SK-N-SH (cell line): ENCODE results near the gene SERPINH1.

Experiments used
- CHD2 ChIP-seq: fragments of 150-350 bp; IDR thresholded peaks from 2 replicates; pipeline ENCODE4 v1.6.1; 2018; ENCODE audit warnings: low read length; ENCODE audit not compliant: partially characterized antibody
- EZH2phosphoT487 ChIP-seq: fragments of 200-600 bp; sonication (generic); IDR thresholded peaks from 2 replicates; pipeline ENCODE4 v1.6.1; 2017; ENCODE audit warnings: low read depth, mixed run types, mild to moderate bottlenecking, antibody characterized with exemption, moderate library complexity, borderline replicate concordance
- JUND ChIP-seq: IDR thresholded peaks from 2 replicates; pipeline ENCODE4 v1.4.0; 2012
- MAX ChIP-seq: IDR thresholded peaks from 2 replicates; pipeline ENCODE4 v1.4.0; 2012; ENCODE audit warnings: low read depth
- NFIC ChIP-seq: IDR thresholded peaks from 2 replicates; pipeline ENCODE4 v1.4.0; 2012; ENCODE audit warnings: borderline replicate concordance
- POLR2AphosphoS5 ChIP-seq: IDR thresholded peaks from 2 replicates; pipeline ENCODE4 v1.6.1; 2012; ENCODE audit warnings: low read depth, low read length
- RAD21 ChIP-seq: IDR thresholded peaks from 2 replicates; pipeline ENCODE4 v1.6.1; 2012; ENCODE audit warnings: mild to moderate bottlenecking, low read length
- RCOR1 ChIP-seq: fragments of 150-350 bp; IDR thresholded peaks from 2 replicates; pipeline ENCODE4 v1.6.1; 2017; ENCODE audit warnings: antibody characterized with exemption, low read length
- REST ChIP-seq: IDR thresholded peaks from 2 replicates; pipeline ENCODE4 v1.6.1; 2012; ENCODE audit warnings: mild to moderate bottlenecking, low read depth, low read length, moderate library complexity
- TF ChIP-seq, protein P1 (sequence below): fragments of 200-600 bp; sonication (generic); IDR thresholded peaks from 2 replicates; pipeline ENCODE4 v1.6.1; 2017; ENCODE audit warnings: antibody characterized with exemption, mild to moderate bottlenecking, moderate library complexity

- TF ChIP-seq POLR2AphosphoS5 (no peak), CHD2 (no peak), JUND (no peak), EZH2phosphoT487 (no peak), NFIC (no peak), RAD21 (no peak), RCOR1 (no peak), REST (no peak), MAX (no peak)
- TF ChIP-seq, protein P1, sequence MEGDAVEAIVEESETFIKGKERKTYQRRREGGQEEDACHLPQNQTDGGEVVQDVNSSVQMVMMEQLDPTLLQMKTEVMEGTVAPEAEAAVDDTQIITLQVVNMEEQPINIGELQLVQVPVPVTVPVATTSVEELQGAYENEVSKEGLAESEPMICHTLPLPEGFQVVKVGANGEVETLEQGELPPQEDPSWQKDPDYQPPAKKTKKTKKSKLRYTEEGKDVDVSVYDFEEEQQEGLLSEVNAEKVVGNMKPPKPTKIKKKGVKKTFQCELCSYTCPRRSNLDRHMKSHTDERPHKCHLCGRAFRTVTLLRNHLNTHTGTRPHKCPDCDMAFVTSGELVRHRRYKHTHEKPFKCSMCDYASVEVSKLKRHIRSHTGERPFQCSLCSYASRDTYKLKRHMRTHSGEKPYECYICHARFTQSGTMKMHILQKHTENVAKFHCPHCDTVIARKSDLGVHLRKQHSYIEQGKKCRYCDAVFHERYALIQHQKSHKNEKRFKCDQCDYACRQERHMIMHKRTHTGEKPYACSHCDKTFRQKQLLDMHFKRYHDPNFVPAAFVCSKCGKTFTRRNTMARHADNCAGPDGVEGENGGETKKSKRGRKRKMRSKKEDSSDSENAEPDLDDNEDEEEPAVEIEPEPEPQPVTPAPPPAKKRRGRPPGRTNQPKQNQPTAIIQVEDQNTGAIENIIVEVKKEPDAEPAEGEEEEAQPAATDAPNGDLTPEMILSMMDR, result no peak
Observed at GRCh38 chr11:75516886-75517285, 45.2 kb upstream of the SERPINH1 start.
